ELF-1 (cell line): ENCODE results near the gene FAM53B.

Experiments used
- DNase-seq: peaks from one replicate; pipeline ENCODE4 v3.0.0-alpha.2; 2016; ENCODE audit warnings: low read depth, low spot score

Gene FAM53B

DNA sequence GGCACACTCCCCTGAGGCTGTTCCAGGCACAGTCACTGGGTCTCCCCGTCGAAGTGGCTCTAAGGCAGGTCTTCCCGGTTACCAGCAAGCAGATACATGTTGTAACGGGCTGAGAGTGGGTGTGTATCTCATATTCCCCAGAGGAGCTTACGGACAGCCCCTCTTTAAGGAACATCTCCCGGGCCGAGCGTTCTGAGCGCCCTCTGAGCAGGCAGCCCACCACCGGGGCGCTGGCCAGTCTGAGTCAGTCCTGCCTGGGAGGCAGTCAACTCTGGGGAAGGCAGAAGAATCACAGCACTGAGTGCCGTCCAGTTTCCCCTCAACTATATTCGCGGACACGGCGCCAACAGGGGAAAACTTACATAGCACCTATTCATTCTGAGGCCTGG is 165.2 kb downstream of the FAM53B start:
- DNase-seq = peak; percentile 22

DNA sequence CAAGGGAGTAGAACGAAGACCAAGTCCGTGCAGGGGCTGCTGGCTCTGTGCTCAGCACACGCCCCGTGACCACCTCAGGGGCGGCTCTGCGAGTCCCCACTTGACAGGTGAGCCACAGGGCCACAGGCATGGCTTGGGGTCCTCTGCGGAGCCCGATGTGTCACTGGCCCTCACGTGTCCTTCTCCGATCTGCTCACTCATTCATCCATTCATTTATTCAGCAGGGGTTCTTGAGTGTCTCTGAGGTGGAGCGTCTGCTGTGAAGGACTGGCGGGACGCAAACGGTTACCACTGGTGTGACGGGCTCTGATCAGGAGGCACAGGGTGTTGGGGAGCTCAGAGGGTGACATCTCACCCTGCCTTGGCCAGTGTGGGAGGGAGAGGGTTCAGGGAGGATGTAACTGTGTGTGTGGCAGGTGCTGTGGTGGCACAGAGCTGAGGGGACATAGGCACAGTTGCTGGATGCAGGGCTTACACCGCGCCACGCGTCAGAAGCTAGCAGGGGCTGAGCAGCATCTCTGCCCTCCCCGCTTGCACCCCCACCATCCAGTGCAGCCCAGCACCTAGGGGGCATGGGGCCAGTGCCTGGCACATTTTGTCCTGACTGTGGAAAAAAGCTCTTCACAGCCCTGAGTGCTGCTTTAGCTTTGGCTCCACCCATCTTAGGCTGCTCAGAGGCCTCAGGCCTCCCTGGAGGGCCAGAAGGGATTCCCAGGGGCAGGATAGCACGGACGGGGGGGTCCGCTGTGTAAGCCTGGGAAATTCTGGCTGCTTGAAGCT is 165.8 kb downstream of the FAM53B start:
- no peak for DNase-seq

DNA sequence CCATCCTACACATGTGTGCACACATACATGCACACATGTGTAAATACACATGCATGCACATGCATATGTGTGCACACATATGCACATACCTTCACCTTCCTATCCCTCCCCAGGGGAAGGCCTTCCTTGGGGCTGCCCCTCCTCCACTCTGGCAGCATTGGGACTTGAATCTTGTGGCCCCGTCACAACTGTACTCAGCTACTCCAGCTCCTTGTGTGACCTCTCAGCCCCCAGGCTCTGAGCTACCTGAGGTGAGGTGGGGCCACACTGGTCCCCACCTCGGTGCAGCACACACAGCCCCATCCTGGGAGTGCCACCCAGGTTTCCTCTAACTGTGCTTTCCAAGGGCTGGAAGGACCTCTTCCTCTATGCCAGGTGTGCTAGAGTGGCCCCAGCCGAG is 166.5 kb downstream of the FAM53B start:
- no peak for DNase-seq

- DNase-seq = no peak
These were observed 167.4 kb downstream of the FAM53B start for GRCh38 chr10:124576526-124577420.

- no peak for DNase-seq
These were observed 168.8 kb downstream of the FAM53B start for GRCh38 chr10:124575107-124576035.

DNA sequence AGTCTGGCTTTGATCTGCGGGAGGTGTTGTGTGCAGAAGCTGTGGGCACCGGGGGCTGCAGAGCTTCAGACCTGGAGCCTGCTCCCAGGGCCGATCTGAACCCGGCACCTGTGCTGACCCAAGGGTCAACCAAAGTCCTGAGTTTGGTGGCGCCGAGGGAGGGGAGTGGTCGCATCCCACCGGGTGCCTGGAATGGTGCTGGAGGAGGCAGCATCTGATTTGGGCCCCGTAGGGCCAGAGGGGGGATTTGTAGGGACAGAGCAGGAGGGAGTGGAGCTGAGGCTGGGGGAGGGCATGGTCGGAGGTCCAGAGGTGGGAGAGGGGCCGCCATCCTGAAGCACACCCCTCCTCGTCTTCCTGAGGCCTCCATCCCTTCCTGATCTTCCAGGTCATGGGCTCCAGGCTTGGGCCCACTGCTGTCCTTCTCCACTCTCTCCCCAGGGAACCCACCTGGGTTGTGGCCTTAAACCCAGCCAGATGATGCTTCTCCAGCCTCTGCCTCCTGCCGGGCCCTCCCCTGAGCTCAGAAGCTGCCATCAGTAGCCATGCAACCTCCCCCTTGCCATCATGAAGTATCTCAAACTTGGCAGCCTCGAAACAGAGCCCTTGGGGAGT is 169.6 kb downstream of the FAM53B start:
- DNase-seq = no peak

- DNase-seq = no peak
These were observed 170.3 kb downstream of the FAM53B start for GRCh38 chr10:124573726-124574455.

GRCh38 chr10:124572751-124573150 is 171.4 kb downstream of the FAM53B start:
- no peak for DNase-seq

GRCh38 chr10:124570646-124571045 is 173.5 kb downstream of the FAM53B start:
- no peak for DNase-seq

DNA sequence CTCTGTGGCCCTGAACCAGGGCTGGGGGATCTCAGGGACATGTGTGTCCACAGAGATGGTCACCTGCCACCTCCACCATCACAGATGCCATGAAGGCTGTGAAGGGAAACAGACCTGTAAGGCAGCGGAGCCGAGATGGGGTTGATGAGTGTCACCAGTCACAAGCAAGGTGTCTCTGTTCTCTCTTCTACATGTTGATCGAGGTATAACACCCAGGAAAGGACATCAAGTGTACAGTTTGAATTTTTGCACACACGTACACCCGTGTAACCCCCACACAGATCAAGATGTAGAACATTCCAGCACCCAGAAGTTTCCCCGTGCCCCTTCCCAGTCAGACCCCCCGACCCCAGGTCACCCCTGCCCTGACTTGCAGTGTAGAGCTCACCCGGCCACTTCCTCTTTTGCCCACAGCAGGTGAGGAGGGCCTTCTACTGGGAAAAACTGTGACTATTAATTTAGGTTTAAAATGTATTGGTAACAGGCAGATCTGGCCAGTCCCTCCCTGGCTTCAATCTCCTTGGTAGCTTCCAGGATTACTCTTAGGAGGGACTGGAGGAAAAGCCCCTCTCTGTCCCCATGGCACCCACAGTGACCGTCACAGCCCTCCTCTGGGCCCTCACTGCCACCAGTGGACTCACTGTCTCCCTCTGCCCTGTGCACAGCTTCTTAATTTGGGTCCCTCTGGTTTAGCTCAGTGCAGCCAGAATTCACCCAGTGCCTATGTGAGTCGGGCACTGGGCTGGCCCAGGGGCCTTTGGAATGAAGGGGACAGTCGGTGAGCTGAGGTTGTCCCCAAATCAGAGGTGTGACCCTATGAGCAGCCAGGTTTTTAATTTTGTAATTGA is 174.3 kb downstream of the FAM53B start:
- no peak for DNase-seq
